DMS79 treated with DMSO at 0.1 percent for 48 hours (cell line): ENCODE measurements around the gene CELF6.

Source experiments
- DNase-seq: peaks from one replicate; lab custom pipeline; 2025; lab: John Stamatoyannopoulos, UW

CELF6 gene

DNA sequence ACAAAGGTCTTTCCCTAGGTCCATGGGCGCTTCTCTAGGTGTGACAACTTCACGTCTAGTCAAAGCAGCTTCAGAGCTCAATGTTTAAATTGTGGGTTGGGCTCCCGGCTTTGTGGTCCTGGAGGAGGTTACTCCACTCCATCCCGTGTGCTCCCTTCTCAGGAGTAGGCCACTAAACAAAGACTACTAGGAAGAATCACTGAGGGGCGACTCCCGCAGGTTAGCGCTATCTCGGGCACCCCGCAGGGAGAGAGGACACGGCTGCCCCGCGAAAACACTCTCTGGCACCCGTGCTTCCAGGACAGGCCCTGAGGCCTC lies 48.1 kb downstream of the CELF6 start:
- no peak for DNase-seq

DNA sequence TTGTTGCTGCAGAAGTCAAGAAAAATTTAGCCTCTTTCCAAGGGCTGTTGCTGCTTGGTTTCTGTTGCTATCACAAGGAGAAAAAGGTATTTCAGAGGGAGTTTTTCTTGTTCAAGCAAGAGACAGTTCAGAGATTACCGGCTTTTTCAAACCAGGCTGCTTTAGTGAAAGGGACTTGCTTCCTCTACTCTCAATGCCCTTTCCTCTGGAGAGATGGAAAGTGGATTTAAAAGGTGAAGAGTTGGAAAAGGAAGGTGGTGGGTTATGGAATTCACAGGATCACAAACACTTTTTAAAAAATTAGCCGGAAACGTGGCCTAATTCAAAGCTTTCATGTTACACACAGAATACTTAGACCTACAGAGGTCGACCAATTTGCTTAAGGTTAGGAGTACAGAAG lies 48.7 kb downstream of the CELF6 start:
- DNase-seq, result no peak

DNA sequence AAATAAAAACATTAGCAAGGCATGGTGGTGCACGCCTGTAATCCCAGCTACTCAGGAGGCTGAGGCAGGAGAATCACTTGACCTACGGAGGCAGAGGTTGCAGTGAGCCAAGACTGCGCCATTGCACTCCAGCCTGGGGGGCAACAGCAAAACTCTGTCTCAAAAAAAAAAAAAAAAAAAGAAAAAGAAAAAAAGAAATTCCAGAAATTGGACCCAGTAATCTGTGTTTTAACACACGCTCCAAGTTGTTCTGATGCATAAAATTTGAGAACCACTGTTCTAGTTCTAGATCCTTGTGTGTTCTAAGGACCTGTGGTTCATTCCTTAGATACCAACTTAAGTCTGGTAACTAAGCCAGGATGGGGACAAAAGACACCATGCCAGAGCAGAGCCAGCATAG lies 50.2 kb downstream of the CELF6 start:
- DNase-seq, result no peak

DNA sequence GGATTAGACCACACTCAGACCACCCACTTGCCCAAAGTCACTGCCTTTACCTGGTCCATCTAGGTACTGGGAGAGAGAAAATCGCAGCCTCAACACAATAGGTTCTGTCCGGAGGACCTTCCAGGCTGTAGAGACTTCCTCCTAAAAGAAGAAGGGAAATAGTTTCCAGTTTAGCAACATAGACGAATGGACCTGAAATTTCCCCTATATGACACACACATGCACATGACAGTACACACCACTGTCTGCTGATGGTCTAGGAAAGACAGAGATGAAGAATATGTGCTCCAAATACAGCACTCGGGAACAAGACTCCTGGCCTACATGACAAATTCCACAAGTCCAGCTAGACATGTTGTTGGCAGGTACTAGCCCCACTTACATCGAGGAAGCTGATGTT lies 54.9 kb downstream of the CELF6 start:
- DNase-seq, result no peak

DNA sequence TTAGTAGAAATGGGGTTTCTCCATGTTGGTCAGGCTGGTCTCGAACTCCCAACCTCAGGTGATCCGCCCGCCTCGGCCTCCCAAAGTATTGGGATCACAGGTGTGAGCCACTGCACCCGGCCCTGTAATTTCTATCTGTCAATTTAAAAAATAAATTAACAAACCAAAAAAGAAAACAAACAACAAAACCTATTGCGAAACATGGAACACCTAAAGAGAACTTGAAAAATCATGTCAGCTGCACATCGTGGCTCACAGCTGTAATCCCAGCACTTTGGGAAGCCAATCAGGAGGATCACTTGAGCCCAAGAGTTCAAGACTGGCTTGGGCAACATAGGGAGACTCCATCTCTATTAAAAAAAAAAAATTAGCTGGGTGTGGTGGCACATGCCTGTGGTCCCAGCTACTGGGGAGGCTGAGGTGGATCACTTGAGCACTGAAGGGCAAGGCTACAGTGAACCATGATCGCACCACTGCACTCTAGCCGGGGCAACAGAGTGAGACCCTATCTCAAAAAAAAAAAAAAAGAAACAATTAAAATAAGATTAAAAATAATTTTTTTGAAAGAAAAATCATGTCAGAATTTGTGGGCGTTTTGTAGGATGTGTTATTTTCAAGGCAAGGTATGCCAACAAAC lies 67.2 kb downstream of the CELF6 start:
- no peak for DNase-seq

DNA sequence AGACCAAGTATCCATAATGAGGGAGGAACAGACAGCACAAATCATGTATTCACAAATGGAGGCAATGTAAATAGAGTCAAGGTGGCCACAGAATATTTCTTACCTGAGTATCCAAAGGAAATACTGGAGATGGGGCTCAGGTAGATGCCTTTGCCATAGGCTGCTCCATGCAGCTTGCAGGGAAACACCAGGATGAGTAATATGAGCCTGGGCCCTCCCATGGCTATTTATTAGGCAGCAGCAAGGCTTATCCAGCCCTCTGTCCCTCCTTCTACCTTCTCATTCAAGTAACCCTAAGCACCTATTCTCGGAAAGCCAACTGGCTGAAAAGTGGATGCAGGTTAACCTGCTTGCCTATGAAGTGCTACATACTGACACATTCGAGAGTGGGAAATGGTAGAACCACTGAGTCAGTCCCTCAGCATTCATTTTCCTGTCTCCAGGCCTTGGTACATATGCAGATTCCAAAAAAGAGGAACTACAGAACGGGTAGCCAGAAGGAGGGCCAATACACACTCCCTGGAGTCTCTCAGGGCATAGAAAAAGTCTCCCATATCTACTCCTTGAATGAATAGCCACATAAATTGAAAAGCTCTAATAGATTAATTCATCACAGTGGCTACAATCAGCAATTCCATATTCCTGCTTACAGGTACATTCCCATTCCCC lies 70.7 kb downstream of the CELF6 start:
- no peak for DNase-seq

DNA sequence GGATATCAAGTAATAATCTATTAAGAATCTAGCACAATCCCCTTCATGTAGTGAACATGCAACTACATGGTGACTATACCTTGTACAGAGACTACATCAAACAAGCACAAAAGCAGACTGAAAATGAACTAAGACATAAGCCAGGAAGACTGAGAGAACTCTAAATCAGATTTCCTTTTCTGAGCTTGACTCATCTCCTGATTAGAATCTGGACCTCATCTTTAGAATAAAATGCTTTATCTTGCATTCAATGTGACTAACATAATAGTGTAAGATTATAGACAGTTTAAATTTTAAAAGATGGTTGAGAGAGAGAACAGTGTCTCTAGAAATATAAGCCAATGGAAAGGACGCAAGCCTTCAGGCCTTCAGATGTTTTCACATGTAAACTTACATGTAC lies 71.4 kb downstream of the CELF6 start:
- DNase-seq, result no peak

DNA sequence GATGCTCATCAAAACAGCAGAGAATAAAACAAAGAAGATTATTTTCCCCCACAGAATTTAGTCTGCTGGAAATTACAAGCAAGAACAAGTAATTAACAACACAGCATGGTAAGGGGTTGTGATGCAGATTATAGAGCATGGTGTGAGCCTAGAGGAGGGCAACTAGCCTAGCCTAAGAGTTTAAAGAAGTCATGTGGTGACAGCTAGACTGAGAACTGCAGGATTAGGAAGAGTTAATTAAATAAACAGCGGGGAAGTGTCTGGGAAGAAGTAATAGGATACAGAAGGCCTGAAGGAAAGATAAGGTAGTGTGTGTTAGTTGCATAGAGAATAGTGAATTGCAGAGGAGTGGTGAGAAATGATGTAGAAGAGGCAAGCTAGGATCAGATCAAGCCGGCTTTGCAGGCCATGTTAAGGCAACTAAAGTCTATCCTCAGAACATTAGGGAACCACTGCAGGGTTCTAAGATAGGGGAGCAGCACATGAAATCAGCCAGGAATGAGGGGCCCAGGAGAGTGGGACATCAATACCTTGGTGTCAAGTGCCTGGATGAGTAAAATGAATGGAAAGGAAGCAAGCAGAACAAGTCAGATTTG lies 77.1 kb downstream of the CELF6 start:
- no peak for DNase-seq

DNA sequence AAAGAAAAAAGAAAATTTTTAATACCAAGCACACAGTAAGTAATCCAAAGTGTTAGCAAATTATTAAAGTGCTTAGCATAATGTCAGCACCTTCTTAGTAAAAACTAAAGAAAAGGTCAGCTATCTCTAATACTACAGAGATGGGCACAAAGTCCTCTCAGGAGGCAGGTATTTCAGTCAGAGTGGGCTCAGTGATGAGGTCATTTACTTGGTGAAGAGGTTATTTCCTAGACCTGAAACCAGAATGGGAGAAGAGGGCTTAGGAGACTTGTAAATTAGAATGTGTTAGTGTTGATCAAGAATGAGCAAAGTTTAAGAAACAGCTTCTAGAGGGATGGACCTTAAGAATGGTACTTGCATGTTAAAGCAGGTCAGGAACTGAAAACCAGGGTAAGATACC lies 80.3 kb downstream of the CELF6 start:
- DNase-seq, result no peak

DNA sequence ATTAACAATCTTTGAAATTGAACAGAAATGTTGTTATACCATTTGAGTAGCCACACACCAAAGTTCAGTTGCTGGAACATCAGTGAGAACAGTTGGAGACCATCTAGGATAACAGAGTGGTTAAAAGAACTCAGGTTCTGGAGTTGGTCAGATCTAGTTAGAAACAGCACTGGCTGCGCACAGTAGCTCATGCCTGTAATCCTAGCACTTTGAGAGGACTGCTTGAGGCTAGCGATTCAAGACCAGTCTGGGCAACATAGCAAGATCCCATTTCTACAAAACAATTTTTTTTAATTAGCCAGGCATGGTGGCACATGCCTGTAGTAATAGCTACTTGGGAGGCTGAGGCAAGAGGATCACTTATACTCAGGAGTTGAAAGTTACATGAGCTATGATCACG lies 81.4 kb downstream of the CELF6 start:
- DNase-seq, result no peak

DNA sequence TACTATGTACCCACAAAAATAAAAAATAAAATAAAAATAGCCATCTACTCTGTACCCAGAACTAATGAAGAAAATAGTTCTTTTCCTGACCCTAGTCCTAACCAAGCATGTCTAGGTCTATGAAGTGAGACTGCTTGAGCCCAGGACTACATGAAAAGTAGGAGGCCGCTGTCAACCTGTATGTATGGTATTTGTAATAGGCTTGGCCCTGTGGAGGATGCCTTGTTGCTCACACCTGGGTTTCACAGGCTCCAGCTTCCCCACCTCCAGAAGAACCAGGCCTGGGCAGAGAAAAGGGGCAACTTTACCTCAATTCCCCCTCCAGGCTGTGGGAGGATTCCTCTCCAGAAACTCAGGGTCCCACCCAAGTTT lies 82.1 kb downstream of the CELF6 start:
- DNase-seq, result no peak

DNA sequence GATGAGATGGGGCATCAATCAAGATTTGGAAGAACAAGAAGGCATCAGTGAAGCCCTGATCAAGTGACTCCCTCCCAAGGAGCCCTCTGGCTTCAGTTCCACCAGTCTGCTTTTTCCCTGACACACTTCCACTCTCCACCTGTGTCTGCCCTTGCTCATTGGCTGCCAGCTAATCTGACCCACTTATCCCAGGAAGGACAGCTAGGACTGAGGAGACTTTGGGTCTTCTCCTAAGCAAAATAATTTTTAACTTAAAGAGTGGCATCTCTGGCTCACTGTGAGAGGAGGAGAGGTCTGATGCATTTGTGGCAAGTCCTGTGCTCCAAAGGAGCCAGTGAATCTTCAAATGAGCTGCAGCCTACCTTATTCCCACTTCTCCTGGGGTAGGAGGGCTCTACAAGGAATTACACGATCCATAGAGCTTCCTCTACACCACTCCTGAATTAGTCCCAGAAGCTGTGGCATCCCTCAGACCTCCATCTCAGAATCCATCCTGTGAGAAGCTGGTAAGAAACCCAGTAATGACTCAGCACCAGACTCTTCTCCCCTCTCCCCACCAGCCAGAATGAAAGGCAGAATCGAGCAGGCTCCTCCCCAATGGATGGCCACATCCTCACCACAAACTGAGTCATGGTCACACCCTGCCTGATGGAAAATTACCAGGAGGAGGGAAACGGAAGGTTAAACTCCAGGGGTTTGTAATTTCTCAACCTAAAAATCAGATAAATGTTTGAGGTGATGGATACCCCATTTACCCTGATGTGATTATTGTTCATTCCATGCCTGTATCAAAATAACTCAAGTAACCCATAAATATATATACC lies 82.7 kb downstream of the CELF6 start:
- DNase-seq, result no peak

DNA sequence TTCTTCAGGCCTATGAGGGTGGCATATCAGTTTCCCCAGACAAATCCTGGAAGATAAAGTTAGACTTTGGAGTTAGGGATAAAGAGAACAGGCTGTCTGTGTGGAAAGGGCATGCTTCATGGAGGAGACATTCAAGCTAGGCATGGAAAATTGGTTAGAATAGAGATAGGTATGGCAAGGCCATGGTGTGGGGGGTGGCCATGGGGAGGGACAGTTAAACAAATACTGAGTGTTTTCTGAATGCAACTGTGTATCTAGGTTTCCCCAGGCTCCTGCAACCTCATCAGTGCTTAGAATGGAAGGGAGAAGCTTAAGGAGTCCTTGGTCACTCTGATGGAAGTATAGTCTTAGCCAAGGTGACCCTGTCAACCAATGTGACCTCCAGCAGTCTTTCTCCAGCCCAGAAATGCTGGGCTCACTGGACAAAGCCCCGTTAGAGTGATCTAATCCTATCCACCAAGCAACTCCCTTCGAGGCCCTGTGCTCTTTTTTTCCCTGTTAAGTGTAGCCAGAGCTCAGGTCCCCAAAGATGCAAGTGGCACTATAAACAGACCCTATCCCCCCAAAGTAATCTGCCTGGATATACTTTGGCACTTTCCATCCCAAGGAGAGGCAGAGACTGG lies 83.5 kb downstream of the CELF6 start:
- DNase-seq, result no peak

DNA sequence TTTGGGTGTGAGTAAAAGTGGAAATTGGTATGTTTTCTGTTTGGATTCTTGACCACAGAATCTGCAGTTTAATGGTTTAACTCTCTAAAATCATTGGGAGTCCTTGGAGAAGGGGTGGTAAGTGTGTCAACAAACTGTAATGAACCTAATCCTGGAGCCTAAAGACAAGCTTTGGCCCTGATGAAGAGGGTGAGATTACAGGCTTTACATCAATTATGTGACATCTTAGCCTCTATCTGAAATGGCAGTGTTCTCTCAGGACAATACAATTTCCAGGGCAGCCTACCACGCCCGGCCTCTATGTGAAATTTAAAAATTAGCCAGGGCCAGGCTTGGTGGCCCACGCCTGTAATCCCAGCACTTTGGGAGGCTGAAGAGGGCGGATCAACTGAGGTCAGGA lies 84.7 kb downstream of the CELF6 start:
- DNase-seq, result no peak
